HG03439 (cell line): ENCODE results near the gene DHRS4L2.
"Not testable (repeated sequence)": the region's sequence is repeated elsewhere in the genome, so short reads cannot be mapped to it uniquely, and the experiment has no call there.

Experiments
- ATAC-seq: cut with Tn5 transposase; IDR thresholded peaks from one replicate; pipeline ENCODE4 v1.9.1; 2021; ENCODE audit warnings: mild to moderate bottlenecking, moderate library complexity; ENCODE audit not compliant: unreplicated experiment

DHRS4L2 gene

GRCh38 chr14:23988607-23989363 lies at the start of gene DHRS4L2:
Gene DHRS4L2 (plus strand): TSS chr14:23988929. CDS start chr14:23988948, 19 bp downstream.
- ATAC-seq, result peak; percentile 90

GRCh38 chr14:23939607-23940326 lies 49.0 kb upstream of the DHRS4L2 start:
- ATAC-seq, result no peak

GRCh38 chr14:23941230-23941629 lies 47.5 kb upstream of the DHRS4L2 start:
- ATAC-seq, result no peak

- ATAC-seq, result no peak
Measured at GRCh38 chr14:23941669-23942068, 47.1 kb upstream of the DHRS4L2 start.

- ATAC-seq, result no peak
Measured at GRCh38 chr14:23942587-23942986, 46.1 kb upstream of the DHRS4L2 start.

GRCh38 chr14:23949069-23949468 lies 39.7 kb upstream of the DHRS4L2 start:
- ATAC-seq, result not testable (repeated sequence)

- ATAC-seq, result no peak
Measured at GRCh38 chr14:23950411-23951135, 38.2 kb upstream of the DHRS4L2 start.

- not testable (repeated sequence) for ATAC-seq
Measured at GRCh38 chr14:23951136-23951466, 37.6 kb upstream of the DHRS4L2 start.

GRCh38 chr14:23951590-23952201 lies 37.0 kb upstream of the DHRS4L2 start:
- ATAC-seq, result no peak

- not testable (repeated sequence) for ATAC-seq
Measured at GRCh38 chr14:23953116-23953463, 35.6 kb upstream of the DHRS4L2 start.

- ATAC-seq, result peak; percentile 87
Measured at GRCh38 chr14:23953464-23954278, 35.1 kb upstream of the DHRS4L2 start, which contains the start of gene DHRS4. Gene DHRS4 (plus strand): TSS chr14:23953770. CDS start chr14:23953789, 19 bp downstream.

- peak; percentile 8 for ATAC-seq
Measured at GRCh38 chr14:23954279-23954614, 34.5 kb upstream of the DHRS4L2 start.

GRCh38 chr14:23954965-23955364 lies 33.8 kb upstream of the DHRS4L2 start:
- ATAC-seq, result not testable (repeated sequence)

GRCh38 chr14:23955811-23956210 lies 32.9 kb upstream of the DHRS4L2 start:
- ATAC-seq, result not testable (repeated sequence)

GRCh38 chr14:23957913-23958569 lies 30.7 kb upstream of the DHRS4L2 start:
- ATAC-seq, result not testable (repeated sequence)

GRCh38 chr14:23960899-23961298 lies 27.8 kb upstream of the DHRS4L2 start:
- not testable (repeated sequence) for ATAC-seq

- not testable (repeated sequence) for ATAC-seq
Measured at GRCh38 chr14:23961704-23962103, 27.0 kb upstream of the DHRS4L2 start.

- not testable (repeated sequence) for ATAC-seq
Measured at GRCh38 chr14:23969130-23969480, 19.6 kb upstream of the DHRS4L2 start.

GRCh38 chr14:23969481-23970282 lies 19.0 kb upstream of the DHRS4L2 start:
- peak; percentile 76 for ATAC-seq
